NCI-H2196 (cell line): Measurements from ENCODE around the gene ADRM1.

Source experiments
- DNase-seq: peaks from one replicate; lab custom pipeline; 2025; ENCODE audit not compliant: unreplicated experiment; lab: John Stamatoyannopoulos, UW

ADRM1 gene

DNA sequence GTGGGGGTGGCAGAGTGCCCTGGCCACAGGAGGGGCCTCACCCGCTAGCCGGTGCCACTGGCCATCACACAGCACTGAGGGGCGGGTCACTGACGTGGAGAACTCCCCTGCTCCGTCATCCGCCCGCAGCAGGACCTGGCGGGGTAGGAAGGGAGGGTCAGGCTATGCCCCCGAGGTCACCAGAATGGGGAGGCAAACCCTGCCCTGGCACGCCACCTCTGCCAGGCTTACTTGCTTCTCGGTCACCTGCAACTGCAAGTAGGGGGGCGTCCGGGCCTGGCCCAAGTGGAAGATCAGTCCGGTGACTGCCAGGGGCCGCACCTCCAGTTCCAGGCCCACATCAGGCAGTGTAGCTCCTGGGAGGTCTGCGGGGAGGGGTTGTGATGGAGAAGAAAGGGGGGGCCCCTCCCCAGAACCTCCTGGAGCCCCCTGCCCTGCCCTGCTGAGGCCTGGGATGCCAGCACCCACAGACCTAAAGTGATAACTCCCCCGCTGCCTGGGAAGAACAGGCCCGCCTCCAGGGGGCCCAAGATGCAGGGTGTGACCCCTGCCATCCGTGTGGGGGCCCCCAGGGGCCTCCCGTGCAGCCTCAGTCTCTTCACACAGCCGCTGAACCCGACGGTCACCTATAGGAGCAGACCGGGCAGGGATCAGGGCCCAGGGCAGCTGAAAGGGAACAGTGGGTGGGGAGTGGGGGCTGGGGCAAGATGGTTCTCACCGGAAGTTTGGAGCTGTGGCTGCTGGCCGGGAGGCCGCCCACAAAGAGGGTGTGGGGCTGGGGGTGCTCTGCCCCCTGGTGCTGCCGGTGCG lies 7.4 kb downstream of the ADRM1 start:
- DNase-seq: no peak

- no peak for DNase-seq
These were observed 7.9 kb downstream of the ADRM1 start for GRCh38 chr20:62310757-62311121.

DNA sequence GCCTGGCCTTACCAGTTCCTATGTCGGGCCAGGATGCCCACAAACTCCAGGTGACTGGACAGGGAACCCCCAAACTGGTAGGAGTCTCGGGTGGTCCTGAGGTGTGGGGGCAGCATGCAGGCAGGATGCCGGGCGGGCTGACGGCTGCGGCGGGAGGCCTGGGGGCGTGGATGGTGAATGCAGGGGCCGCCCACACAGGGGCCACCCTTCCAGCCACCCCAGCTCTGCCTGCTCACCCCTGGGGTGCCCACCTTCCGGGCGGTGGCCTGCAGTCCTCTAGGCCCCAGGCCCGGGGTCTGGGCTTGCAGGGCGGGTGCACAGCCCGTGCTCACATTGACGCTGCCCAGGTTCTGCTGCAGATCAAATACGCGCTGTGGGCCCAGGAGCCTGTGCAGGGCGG lies 8.4 kb downstream of the ADRM1 start:
- no peak for DNase-seq

- DNase-seq: no peak
These were observed 9.2 kb downstream of the ADRM1 start for GRCh38 chr20:62311832-62312661.

- no peak for DNase-seq
These were observed 9.8 kb downstream of the ADRM1 start for GRCh38 chr20:62312662-62312977.

- no peak for DNase-seq
These were observed 10.2 kb downstream of the ADRM1 start for GRCh38 chr20:62313021-62313420.

DNA sequence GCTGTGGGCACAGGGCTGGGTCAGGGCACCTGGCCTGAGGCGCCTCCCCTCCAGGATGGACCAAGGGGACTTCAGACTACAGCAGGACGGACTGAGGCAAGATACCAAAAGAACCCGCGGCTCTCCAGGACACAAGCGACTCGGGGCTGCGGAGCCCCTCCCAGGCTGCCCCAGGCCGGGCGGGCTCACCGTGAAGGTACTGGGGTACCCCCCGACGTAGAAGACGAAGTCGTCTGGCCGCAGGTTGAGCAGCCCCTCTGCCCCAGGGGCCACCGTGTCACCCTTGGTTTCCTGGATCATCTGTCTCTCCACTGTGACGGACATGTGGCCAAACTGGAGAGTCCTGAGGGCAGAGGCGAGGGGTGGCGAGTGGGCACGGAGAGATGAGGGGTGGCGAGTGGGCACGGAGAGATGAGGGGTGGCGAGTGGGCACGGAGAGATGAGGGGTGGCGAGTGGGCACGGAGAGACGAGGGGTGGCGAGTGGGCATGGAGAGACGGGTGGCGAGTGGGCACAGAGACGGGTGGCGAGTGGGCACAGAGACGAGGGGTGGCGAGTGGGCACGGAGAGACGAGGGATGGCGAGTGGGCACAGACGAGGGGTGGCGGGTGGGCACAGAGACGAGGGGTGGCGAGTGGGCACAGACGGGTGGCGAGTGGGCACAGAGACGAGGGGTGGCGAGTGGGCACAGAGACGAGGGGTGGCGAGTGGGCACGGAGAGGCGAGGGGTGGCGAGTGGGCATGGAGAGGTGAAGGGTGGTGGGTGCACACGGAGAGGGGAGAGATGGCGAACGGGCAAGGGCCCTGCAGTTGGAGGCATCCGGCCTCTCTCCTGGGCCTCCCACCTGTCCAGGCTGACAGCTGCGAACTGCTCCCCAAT lies 10.9 kb downstream of the ADRM1 start:
- DNase-seq: no peak

DNA sequence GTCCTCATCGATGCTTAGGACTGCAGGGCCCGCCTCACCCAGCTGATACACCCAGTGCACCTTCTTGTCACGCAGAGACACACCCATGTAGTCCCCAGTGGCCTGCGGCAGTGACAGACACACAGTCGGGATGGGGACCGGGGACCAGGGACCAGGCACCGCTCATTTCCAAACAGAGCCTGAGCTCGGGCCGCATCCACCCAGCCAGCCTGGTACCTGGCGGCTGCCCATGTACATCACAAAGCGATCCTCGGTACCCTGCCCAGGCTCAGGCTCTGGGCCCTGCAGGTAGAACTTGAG lies 11.5 kb downstream of the ADRM1 start:
- DNase-seq: no peak

GRCh38 chr20:62314711-62315302 lies 12.0 kb downstream of the ADRM1 start:
- no peak for DNase-seq

GRCh38 chr20:62315773-62316172 lies 13.0 kb downstream of the ADRM1 start:
- no peak for DNase-seq

DNA sequence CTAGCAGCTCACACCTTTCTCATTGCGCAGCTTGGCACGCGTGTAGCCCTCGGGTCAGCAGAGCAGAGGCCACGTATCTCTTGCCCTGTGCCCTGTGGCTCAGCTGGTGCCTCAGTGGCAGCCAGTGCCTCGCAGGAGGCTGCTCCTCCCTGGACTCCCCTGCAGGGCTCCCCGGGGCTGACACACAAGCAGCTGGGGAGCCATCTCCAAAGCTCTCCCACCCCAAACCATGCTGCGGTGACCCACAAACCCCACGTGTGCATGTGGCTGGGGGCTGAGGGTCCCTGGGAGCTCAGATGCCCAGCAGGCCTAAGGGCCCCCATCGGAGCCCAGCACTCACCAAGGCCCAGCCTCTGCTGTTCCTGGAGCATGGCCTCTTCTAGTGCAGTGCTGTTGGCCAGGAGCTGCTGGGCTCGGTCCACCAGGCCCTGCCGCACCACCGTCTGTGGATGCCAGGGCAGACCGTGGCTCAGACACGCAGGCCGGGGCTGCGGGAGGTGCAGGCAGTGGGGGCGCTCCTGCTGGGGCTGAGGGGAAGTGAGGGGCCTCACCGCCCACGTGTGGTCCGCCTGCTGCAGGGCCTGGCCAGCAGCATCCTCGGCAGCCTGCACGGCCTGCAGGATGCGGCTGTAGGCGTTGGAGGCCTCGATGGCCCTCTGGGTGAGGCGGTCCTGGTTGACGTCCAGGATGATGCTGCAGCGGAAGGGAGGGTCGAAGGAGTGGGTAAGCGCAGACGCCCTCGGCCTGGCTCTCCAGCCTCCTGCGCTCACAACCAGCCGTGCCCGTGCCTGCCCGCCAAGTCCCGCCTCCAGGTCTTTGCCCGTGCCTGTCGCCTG lies 13.8 kb downstream of the ADRM1 start:
- no peak for DNase-seq

DNA sequence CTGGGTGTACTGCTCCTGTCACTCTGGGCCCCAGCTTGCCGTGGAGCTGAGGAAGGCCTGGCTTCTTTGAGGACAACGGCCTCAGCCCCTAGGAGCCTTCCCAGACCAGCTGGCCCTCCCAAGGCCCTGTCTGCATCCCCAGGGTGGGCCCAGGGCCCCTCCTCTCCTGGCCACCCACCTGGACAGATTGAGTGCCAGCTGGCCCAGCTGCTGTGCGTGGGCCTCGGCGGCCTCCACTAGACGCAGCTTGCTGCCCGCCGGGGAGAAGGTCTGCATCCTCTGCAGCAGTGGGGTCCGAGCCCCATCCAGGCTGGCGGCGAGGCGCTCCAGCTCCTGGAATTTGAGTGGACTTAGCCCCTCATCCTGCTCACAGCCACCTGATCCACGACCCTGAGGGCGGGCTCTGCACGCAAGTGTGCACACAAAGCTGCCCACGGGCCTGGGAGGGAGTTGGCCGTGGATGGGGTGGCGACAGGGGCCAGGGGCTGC lies 14.4 kb downstream of the ADRM1 start:
- DNase-seq: no peak

- DNase-seq: no peak
These were observed 15.9 kb downstream of the ADRM1 start for GRCh38 chr20:62318400-62319345.

- no peak for DNase-seq
These were observed 16.6 kb downstream of the ADRM1 start for GRCh38 chr20:62319346-62319909.

DNA sequence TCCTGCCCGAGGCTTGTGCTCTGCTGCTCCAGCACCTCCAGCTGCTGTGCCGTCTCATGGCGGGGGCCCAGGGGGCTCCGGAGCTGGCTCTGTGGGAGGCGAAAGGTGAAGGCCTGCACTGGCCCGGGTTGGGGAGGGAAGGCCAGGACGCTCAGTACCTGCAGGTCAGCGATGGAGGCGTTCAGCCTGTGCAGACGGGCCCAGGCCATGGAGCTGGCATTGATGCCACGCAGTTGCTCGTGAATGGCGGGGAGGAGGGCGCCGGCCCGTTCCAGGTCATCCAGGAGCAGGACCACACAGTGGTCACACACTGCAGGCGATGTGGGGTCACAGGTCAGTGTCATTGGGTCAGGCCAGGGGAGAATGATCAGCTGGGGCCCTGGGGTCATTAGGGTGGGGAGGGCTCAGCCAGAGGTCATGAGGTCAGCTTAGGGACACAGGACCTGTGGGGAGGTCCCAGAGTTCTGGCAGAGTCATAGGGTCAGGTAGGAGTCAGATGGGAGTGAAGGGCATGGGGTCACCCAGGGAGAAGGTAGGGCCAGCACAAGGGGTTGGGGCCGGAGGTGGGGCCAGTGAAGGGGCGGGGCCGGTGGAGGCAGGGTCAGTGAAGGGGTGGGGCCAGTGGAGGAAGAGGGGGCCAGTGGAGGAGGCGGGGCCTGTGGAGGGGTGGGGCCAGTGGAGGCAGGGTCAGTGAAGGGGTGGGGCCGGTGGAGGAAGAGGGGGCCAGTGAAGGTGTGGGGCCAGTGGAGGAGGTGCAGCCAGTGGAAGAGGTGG lies 18.0 kb downstream of the ADRM1 start:
- DNase-seq: peak; percentile 44

DNA sequence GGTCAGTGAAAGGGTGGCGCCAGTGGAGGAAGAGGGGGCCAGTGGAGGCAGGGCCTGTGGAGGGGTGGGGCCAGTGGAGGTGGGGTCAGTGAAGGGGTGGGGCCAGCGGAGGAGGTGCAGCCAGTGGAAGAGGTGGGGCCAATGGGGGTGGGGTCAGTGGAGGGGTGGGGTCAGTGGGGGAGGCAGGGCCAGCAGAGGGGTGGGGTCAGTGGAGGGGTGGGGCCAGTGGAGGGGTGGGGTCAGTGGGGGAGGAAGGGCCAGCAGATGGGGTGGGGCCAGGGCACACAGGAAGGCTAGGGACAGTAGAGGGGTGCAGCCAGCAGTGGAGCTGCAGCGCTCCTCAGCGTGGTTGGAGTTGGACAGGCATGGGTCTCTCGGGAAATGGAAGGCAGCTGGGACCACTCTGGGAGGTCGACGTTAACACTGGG lies 18.7 kb downstream of the ADRM1 start:
- no peak for DNase-seq

DNA sequence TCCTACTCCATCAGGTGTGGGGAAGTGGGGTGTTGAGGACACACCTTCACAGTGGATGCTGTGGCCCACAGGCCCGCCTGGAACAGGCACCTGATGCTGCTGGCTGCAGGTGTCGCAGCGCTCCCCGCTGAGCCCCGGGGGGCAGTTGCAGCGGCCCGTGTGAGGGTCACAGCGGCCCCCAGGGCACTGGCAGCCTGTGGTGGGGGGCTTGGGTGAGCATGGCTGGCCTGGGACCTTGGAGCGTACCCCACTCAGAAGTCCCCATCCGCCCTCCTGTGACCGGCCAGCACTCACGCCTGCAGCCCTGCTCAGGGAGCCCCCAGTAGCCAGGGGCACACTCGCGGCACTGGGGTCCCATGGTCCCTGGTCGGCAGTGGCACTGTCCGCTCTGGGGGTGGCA lies 19.2 kb downstream of the ADRM1 start:
- DNase-seq: no peak

DNA sequence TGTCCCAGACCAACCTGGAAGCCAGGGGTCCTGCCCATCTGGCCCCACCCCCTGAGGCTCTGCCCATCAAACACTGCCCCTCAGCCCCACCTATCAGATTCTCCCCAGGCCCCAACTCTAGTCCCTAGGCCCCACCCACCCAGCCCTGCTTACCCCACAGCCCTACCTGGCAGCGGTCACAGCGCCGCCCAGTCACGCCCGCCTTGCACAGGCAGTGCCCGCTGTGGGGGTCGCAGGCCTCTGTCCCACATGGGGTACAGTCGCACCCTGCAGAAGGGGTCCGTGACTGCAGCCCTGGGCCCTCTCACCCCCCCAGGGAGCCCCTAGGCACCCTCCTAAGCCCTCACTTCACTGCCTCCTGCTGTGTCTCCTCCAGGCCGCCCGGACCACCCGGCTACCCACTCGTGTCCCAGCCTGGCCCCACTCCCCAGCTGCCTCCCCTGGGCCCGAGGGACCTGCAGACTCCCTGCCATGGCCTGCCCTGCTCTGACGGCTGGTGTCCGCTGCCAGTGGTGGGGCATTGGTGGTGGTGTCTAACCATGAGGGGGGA lies 19.8 kb downstream of the ADRM1 start:
- no peak for DNase-seq
